ENCODE measurements around the gene WDR37.
"Not testable (repeated sequence)": the region's sequence is repeated elsewhere in the genome, so short reads cannot be mapped to it uniquely, and the experiment has no call there.

The WDR37 gene

GRCh38 chr10:1056326-1057105, at the start of gene WDR37:
Gene WDR37 (plus strand): TSS chr10:1056385. CDS start chr10:1072156, 15,771 bp downstream.
- peaks cover 18% of the 10 kb centered on the region for H3K36me3 ChIP-seq (replicated peaks)
- in situ Hi-C loops (cut with MboI; ENCODE audit: low sequenced_read_pairs): no loop called here
- H3K9me3 ChIP-seq: no peaks in the 10 kb centered on the region
- peak within 1 kb of the TSS; percentile 96 for H3K4me3 ChIP-seq
- no peaks in the 10 kb centered on the region for H3K27me3 ChIP-seq (ENCODE audit: low read depth)
- DNase-seq (ENCODE audit: low spot score in 2 of 2): peak; percentile 67 to 92
- H3K4me1 ChIP-seq: peaks cover 31% of the 10 kb centered on the region

- Histone ChIP-seq H3K4me1 (no peaks in the 10 kb centered on the region), H3K4me3 (no peak overlapping the region), H3K9me3 (no peaks in the 10 kb centered on the region), H3K36me3 (replicated peaks) (peaks cover 90% of the 10 kb centered on the region), H3K27me3 (ENCODE audit: low read depth) (no peaks in the 10 kb centered on the region)
- in situ Hi-C loops (cut with MboI; ENCODE audit: low sequenced_read_pairs): no loop called here
- DNase-seq (ENCODE audit: low spot score in 2 of 2): no peak
These were observed 49.6 kb upstream of the WDR37 start for GRCh38 chr10:1006573-1006972.

GRCh38 chr10:1007583-1007982, 48.6 kb upstream of the WDR37 start:
- H3K4me3 ChIP-seq: no peak overlapping the region
- no peaks in the 10 kb centered on the region for H3K4me1 ChIP-seq
- H3K36me3 ChIP-seq (replicated peaks): peaks cover 92% of the 10 kb centered on the region
- no peak for DNase-seq (ENCODE audit: low spot score in 2 of 2)
- no peaks in the 10 kb centered on the region for H3K9me3 ChIP-seq
- in situ Hi-C loops (cut with MboI; ENCODE audit: low sequenced_read_pairs): no loop called here
- no peaks in the 10 kb centered on the region for H3K27me3 ChIP-seq (ENCODE audit: low read depth)

GRCh38 chr10:1009071-1009494, 47.1 kb upstream of the WDR37 start:
- no peaks in the 10 kb centered on the region for H3K9me3 ChIP-seq
- peaks cover 92% of the 10 kb centered on the region for H3K36me3 ChIP-seq (replicated peaks)
- in situ Hi-C loops (cut with MboI; ENCODE audit: low sequenced_read_pairs): no loop called here
- no peak for DNase-seq (ENCODE audit: low spot score in 2 of 2)
- H3K4me3 ChIP-seq: no peak overlapping the region
- H3K27me3 ChIP-seq (ENCODE audit: low read depth): no peaks in the 10 kb centered on the region
- H3K4me1 ChIP-seq: no peaks in the 10 kb centered on the region

GRCh38 chr10:1009947-1010346, 46.2 kb upstream of the WDR37 start:
- peaks cover 89% of the 10 kb centered on the region for H3K36me3 ChIP-seq (replicated peaks)

GRCh38 chr10:1010703-1011102, 45.5 kb upstream of the WDR37 start:
- Histone ChIP-seq H3K36me3 (replicated peaks) (peaks cover 84% of the 10 kb centered on the region), H3K27me3 (ENCODE audit: low read depth) (no peaks in the 10 kb centered on the region), H3K9me3 (no peaks in the 10 kb centered on the region), H3K4me3 (no peak overlapping the region), H3K4me1 (no peaks in the 10 kb centered on the region)
- in situ Hi-C loops (cut with MboI; ENCODE audit: low sequenced_read_pairs): no loop called here
- DNase-seq (ENCODE audit: low spot score in 2 of 2): no peak

More at GRCh38 chr10:1009947-1010346, 46.2 kb upstream of the WDR37 start:
- H3K4me1 ChIP-seq; in situ Hi-C loops (cut with MboI; ENCODE audit: low sequenced_read_pairs); DNase-seq (ENCODE audit: low spot score in 2 of 2); H3K4me3 ChIP-seq; H3K9me3 ChIP-seq; H3K27me3 ChIP-seq (ENCODE audit: low read depth): not testable (repeated sequence)

- Histone ChIP-seq H3K27me3 (ENCODE audit: low read depth) (no peaks in the 10 kb centered on the region), H3K36me3 (replicated peaks) (peaks cover 83% of the 10 kb centered on the region), H3K9me3 (no peaks in the 10 kb centered on the region), H3K4me3 (no peak overlapping the region), H3K4me1 (no peaks in the 10 kb centered on the region)
- DNase-seq (ENCODE audit: low spot score in 2 of 2): no peak
- in situ Hi-C loops (cut with MboI; ENCODE audit: low sequenced_read_pairs): no loop called here
These were observed 44.5 kb upstream of the WDR37 start for GRCh38 chr10:1011696-1012095.

GRCh38 chr10:1015688-1016087, 40.5 kb upstream of the WDR37 start:
- no peak for DNase-seq (ENCODE audit: low spot score in 2 of 2)

GRCh38 chr10:1019362-1019761, 36.8 kb upstream of the WDR37 start:
- no peak overlapping the region for H3K4me3 ChIP-seq
- H3K36me3 ChIP-seq (replicated peaks): peaks cover 49% of the 10 kb centered on the region
- H3K4me1 ChIP-seq: no peaks in the 10 kb centered on the region
- in situ Hi-C loops (cut with MboI; ENCODE audit: low sequenced_read_pairs): no loop called here
- DNase-seq (ENCODE audit: low spot score in 2 of 2): no peak
- no peaks in the 10 kb centered on the region for H3K9me3 ChIP-seq
- H3K27me3 ChIP-seq (ENCODE audit: low read depth): no peaks in the 10 kb centered on the region

More at GRCh38 chr10:1015688-1016087, 40.5 kb upstream of the WDR37 start:
- Histone ChIP-seq H3K4me1 (no peaks in the 10 kb centered on the region), H3K27me3 (ENCODE audit: low read depth) (no peaks in the 10 kb centered on the region), H3K36me3 (replicated peaks) (peaks cover 81% of the 10 kb centered on the region), H3K4me3 (no peak overlapping the region), H3K9me3 (no peaks in the 10 kb centered on the region)
- in situ Hi-C loops (cut with MboI; ENCODE audit: low sequenced_read_pairs): no loop called here

- in situ Hi-C loops (cut with MboI; ENCODE audit: low sequenced_read_pairs): no loop called here
- H3K4me3 ChIP-seq: no peak overlapping the region
- no peaks in the 10 kb centered on the region for H3K27me3 ChIP-seq (ENCODE audit: low read depth)
- H3K9me3 ChIP-seq: no peaks in the 10 kb centered on the region
- H3K36me3 ChIP-seq (replicated peaks): peaks cover 44% of the 10 kb centered on the region
- no peak for DNase-seq (ENCODE audit: low spot score in 2 of 2)
- no peaks in the 10 kb centered on the region for H3K4me1 ChIP-seq
These were observed 35.7 kb upstream of the WDR37 start for GRCh38 chr10:1020460-1020859.

- Histone ChIP-seq H3K4me1 (no peaks in the 10 kb centered on the region), H3K27me3 (ENCODE audit: low read depth) (no peaks in the 10 kb centered on the region), H3K36me3 (replicated peaks) (peaks cover 40% of the 10 kb centered on the region), H3K9me3 (no peaks in the 10 kb centered on the region), H3K4me3 (no peak overlapping the region)
- DNase-seq (ENCODE audit: low spot score in 2 of 2): no peak
- in situ Hi-C loops (cut with MboI; ENCODE audit: low sequenced_read_pairs): no loop called here
These were observed 35.2 kb upstream of the WDR37 start for GRCh38 chr10:1020958-1021357.

- no peak overlapping the region for H3K4me3 ChIP-seq
- H3K4me1 ChIP-seq: no peaks in the 10 kb centered on the region
- in situ Hi-C loops (cut with MboI; ENCODE audit: low sequenced_read_pairs): no loop called here
- H3K9me3 ChIP-seq: no peaks in the 10 kb centered on the region
- no peaks in the 10 kb centered on the region for H3K27me3 ChIP-seq (ENCODE audit: low read depth)
- DNase-seq (ENCODE audit: low spot score in 2 of 2): no peak
- H3K36me3 ChIP-seq (replicated peaks): peaks cover 27% of the 10 kb centered on the region
These were observed 33.8 kb upstream of the WDR37 start for GRCh38 chr10:1022413-1022812.

- Histone ChIP-seq H3K9me3 (no peaks in the 10 kb centered on the region), H3K4me3 (no peak overlapping the region), H3K36me3 (replicated peaks) (peaks cover 14% of the 10 kb centered on the region), H3K4me1 (peaks cover 4% of the 10 kb centered on the region), H3K27me3 (ENCODE audit: low read depth) (no peaks in the 10 kb centered on the region)
- in situ Hi-C loops (cut with MboI; ENCODE audit: low sequenced_read_pairs): no loop called here
- DNase-seq (ENCODE audit: low spot score in 2 of 2): no peak
These were observed 32.1 kb upstream of the WDR37 start for GRCh38 chr10:1024103-1024502.

- no peaks in the 10 kb centered on the region for H3K9me3 ChIP-seq
- no peak within 1 kb of the TSS for H3K4me3 ChIP-seq
- H3K27me3 ChIP-seq (ENCODE audit: low read depth): no peaks in the 10 kb centered on the region
- H3K36me3 ChIP-seq (replicated peaks): no peaks in the 10 kb centered on the region
- peaks cover 16% of the 10 kb centered on the region for H3K4me1 ChIP-seq
- in situ Hi-C loops (cut with MboI; ENCODE audit: low sequenced_read_pairs): no loop called here
- DNase-seq (ENCODE audit: low spot score in 2 of 2): no peak
These were observed 30.5 kb upstream of the WDR37 start, which contains the start of gene IDI2 for GRCh38 chr10:1025683-1026082. Gene IDI2 (minus strand): TSS chr10:1025859. CDS start chr10:1024723, 1,136 bp downstream.

Measured in HAP-1 (cell line).